RWPE1 (cell line): ENCODE data around the gene PDE6C.

ENCODE experiments used
- CTCF ChIA-PET: fragments of 350-600 bp; sonication (Branson Sonifier 250); formaldehyde crosslinking; extraction: SDS; loops from one replicate; lab custom pipeline; 2021; lab: Yijun Ruan, JAX
- POLR2A ChIA-PET: fragments of 400-600 bp; formaldehyde crosslinking; extraction: SDS; loops from one replicate; lab custom pipeline; 2020; ENCODE audit warnings: antibody characterized with exemption; ENCODE audit not compliant: low non-redundant PET; lab: Yijun Ruan, JAX
- DNase-seq: peaks from one replicate; pipeline ENCODE4 v3.0.0; 2012; ENCODE audit warnings: low spot score
- H3K27ac ChIP-seq: fragments of 450-650 bp; 2 replicates; pipeline ENCODE4 v1.5.1; 2017
- CTCF ChIP-seq: fragments of 450-650 bp; conservative IDR thresholded peaks from 2 replicates; pipeline ENCODE4 v1.5.1; 2017; ENCODE audit warnings: low read depth, mild to moderate bottlenecking

The PDE6C gene

GRCh38 chr10:93603023-93603422 lies 9.3 kb upstream of the PDE6C start:
- no peak for TF ChIP-seq CTCF
- CTCF ChIA-PET, result no interaction called here
- DNase-seq, result no peak
- POLR2A ChIA-PET, result no interaction called here
- H3K27ac ChIP-seq, result no peak overlapping the region

- POLR2A ChIA-PET, result no interaction called here
- CTCF ChIA-PET, result interaction anchor here (0.8 to 1.0 kb wide), 3 partner anchors 13 to 49 kb away, joined by 3 to 4 read pairs (median 3); no protein-coding TSS in a partner anchor
- H3K27ac ChIP-seq, result no peak overlapping the region
- TF ChIP-seq CTCF, result no peak
- DNase-seq, result no peak
These were observed 8.2 kb upstream of the PDE6C start for GRCh38 chr10:93604146-93604545.

GRCh38 chr10:93608421-93608820 lies 3.9 kb upstream of the PDE6C start:
- ChIA-PET CTCF (no interaction called here), POLR2A (no interaction called here)
- H3K27ac ChIP-seq, result no peak overlapping the region
- TF ChIP-seq CTCF, result no peak
- no peak for DNase-seq

- ChIA-PET POLR2A (no interaction called here), CTCF (no interaction called here)
- no peak for DNase-seq
- no peak overlapping the region for H3K27ac ChIP-seq
- no peak for TF ChIP-seq CTCF
These were observed 789 bp downstream of the PDE6C start for GRCh38 chr10:93613126-93613525.

- no peak overlapping the region for H3K27ac ChIP-seq
- no peak for TF ChIP-seq CTCF
- DNase-seq, result no peak
- CTCF ChIA-PET, result interaction anchor here (0.5 kb wide), 1 partner anchor 272 kb away, joined by 3 read pairs; no protein-coding TSS in a partner anchor
- POLR2A ChIA-PET, result no interaction called here
These were observed 1.9 kb downstream of the PDE6C start for GRCh38 chr10:93614101-93614825.

GRCh38 chr10:93615576-93616235 lies 3.4 kb downstream of the PDE6C start:
- CTCF ChIA-PET, result interaction anchor here (0.6 kb wide), 1 partner anchor 191 kb away, joined by 3 read pairs; no protein-coding TSS in a partner anchor

More at GRCh38 chr10:93615576-93616235, 3.4 kb downstream of the PDE6C start:
- TF ChIP-seq CTCF, result no peak
- POLR2A ChIA-PET, result no interaction called here
- no peak for DNase-seq
- H3K27ac ChIP-seq, result no peak overlapping the region
